ENCODE data around the gene IL18R1.

- TF ChIP-seq CTCF (IDR thresholded peaks at IDR 0.05) (no peak), POLR2A (IDR thresholded peaks at IDR 0.05) (no peak), POLR2AphosphoS5 (IDR thresholded peaks at IDR 0.05) (no peak), EP300 (IDR thresholded peaks at IDR 0.05) (no peak)
These were observed 42.6 kb upstream of the IL18R1 start for GRCh38 chr2:102313025-102313424.

Measured in sigmoid colon (tissue), 4 donors.